ENCODE results near the gene ZMIZ1.

Gene ZMIZ1

DNA sequence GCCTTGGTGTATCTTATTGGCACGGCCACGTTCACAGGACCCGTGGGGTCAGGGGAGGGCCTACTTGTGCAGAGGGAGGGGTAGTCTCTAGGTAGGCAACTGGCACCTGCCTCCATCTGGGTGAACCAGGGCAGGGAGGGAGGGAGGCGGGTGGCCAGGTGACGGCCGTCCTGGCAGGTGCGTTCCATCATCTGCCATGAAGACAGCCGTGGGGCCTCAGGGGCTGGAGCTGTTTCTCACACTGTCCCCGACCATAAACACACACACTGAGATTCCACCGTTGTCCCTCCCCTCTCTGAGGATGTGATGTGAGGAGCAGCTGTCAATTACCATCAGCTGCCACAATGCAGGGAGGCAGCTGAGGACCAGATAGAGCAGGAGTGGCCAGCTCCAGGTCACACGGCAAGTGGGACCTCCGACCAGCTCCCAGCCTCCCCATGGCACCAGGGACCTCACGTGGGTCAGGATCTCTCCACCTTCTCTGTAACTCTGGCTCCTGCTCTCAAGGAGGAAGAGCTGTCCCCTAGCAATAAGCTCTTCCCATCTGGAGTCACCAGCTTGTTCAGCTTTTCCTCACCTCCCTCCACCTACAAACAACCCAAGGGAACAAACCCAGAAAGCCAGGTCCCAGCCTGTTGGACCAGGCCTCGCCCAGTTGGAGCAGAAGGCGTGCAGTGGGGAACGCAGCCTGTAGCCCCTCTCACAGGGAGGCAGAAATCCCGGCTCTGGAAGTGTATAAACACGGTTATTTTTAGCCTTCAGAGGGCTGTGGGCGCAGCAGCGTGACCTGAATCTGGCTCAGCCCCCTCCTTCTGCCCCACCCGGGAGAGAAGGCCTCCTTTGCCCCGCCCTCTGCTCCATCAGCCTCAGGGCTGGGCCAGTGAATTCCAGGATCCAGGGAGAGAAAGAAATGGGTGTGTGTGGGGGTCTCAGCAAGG is 33.1 kb downstream of the ZMIZ1 start:
- peak in 1 of 3 donors; percentile 54 for DNase-seq

GRCh38 chr10:79102498-79102874 is 33.7 kb downstream of the ZMIZ1 start:
- DNase-seq = no peak

DNA sequence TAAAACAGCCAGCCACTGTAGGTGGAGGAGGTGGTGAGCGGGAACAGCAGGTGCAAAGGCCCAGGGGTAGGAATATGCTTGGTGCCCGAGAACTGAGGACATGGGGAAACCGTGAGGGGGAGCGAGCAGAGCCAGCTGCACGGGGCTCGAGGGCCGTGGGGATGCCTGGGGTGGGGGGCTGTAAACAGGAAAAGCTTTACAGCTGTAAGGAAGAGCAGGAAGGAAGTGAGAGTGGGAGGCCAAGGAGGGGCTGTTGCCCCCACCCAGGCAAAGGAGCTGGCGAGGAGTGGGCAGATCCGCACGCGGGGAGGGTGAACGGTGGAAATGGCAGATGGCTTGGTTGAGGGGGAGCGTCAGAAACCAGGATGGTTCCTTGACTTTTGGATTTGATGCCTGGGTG is 34.4 kb downstream of the ZMIZ1 start:
- no peak for DNase-seq

GRCh38 chr10:79103585-79103984 is 34.8 kb downstream of the ZMIZ1 start:
- DNase-seq = peak; percentile 30 to 61 (median 35)

- DNase-seq = no peak
Measured at GRCh38 chr10:79105150-79105739, 36.5 kb downstream of the ZMIZ1 start.

- no peak for DNase-seq
Measured at GRCh38 chr10:79105818-79106217, 37.1 kb downstream of the ZMIZ1 start.

GRCh38 chr10:79106256-79107050 is 37.7 kb downstream of the ZMIZ1 start:
- DNase-seq = no peak

DNA sequence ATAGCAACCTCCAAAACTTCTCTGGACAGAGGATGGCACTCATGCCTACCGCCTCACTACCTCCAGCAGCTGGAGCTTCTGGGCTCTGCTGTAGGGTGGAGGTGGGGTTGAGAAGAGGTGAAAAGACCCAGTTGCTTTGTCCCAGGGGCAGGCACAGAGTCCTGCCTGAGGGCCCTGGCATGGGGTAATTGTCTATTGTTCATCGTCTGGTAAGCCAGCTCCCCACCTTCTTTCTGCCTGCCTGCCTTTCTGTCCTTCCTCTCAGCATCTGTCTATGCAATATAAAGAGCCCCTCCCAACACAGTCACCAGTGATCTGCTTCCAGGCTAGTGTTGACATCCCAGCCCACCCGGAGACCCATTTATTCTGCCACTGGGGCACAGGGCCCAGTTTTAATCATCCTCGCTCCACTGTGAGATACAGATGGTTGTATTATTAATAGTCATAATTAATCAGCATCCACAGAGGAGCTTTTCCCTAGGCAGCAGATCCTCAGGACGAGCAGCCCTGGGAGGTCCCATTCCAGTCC is 39.0 kb downstream of the ZMIZ1 start:
- no peak for DNase-seq

DNA sequence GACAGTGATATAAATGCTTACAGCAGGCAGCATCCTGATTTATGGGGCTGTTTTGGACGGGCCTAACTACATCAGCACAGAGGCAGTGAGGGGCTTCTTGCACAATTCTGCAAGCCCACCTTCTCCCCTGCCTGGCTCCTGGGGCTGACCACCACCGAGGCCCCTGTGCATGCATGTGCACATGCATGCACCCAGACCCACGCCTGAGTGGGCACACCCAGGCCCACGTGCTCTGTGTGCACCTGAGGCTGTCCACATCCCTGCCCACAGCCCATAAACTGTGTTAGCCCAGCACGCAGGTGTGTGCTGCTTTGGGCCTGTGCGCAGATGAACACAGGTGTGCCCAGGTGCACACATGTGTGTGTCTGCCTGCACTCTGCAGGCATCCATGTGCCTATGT is 40.0 kb downstream of the ZMIZ1 start:
- no peak for DNase-seq

DNA sequence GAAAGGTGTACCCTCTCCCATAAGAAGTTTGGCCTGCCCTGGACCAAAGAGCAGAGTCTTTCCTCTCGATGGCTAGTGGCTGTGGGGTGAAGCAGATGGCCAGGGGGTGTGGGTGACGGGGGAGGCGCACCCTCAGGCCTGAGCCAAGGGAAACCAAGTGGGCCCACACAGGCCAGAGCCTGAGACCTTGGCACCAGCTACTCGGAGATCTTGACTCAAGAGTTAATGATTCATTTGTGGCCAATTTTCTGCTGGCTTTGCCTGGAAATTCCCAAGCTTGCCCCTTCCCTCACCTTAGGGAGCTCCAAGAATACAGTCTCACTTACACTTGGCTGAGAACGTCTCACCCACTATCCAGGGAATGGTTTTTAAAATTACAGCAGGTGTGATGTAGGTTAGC is 42.7 kb downstream of the ZMIZ1 start:
- peak in 2 of 3 donors; percentile 34 to 56 for DNase-seq

DNA sequence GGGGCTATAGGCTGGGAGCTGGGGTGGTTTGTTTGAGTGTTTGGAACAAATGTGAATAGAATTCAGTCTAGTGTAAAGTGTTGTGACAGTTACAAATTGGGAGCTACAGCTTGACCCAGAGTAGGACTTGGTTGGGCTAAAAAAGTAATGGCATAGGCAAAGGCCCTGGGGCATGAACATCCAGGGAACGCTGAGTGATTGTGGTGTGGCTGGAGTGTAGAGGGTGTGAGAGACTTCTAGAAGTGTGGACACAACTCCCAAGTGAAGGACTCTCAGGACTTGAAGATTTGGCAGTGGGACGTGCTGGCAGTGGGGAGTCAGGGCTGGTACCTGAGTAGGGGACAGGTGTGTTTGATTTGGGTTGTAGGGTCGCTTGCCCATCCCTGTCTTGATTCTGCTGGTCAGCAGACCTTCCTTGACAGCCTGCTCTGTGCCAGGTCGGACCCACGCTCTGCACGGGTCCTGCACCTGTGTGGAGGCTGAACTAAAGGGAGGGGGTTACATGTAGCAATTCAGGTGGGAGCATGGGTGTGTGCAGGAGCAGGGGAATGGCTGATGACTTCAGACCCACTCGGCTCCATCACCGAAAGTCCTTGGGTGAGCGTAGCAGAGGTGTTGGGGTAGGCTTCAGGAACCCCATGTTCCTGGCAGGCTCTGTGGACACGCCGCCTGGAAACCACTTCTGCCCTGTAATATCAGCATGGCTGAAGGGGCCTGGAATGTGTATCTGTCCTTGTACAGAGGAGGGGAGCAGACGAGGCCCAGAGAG is 43.3 kb downstream of the ZMIZ1 start:
- no peak for DNase-seq

DNA sequence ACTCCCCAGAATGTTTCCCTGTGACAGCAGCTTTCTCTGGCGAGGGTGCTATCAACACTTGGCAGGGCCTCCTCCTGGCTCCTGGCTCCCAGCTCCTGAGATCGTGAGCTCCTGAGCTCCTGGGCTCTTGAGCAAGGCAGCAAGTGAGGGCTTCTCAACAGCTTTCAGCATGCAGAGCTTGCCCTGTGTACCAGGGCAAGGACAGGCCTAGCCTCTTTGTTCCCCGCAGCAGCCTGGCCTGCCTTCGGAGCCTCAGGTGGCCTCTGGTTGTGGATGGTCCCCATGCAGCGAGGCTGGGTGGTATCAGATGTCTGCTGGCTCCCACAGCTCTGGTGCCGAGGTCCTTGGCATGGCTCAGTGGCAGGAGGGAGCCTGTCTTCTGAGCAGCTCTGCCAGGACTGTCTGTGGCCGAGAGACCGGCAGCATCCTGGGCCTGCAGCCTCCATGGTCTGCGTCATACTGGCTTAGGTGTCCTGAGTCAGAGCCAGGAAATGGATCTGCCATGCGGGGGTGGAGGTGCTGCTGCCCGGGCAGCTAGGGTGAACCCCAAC is 44.2 kb downstream of the ZMIZ1 start:
- no peak for DNase-seq

DNA sequence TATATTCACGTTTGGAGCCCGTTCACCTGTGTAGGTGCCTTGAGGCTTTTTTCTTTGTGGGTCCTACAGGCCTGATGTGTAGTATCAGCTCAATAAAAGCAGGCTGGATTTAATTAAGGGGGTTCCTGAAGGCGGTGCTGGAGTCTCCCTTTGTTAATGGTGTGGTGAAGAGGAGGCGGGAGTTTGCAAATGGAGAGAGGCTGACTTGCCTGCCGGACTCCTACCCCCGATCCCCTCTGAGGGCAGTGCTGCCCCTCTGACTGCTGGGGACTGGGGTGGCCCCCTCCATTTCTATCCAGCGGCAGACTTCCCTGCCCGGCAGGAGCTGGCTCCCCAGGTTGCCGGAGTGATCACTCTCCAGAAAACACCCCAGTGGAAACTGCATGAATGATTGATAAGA is 45.1 kb downstream of the ZMIZ1 start:
- no peak for DNase-seq

DNA sequence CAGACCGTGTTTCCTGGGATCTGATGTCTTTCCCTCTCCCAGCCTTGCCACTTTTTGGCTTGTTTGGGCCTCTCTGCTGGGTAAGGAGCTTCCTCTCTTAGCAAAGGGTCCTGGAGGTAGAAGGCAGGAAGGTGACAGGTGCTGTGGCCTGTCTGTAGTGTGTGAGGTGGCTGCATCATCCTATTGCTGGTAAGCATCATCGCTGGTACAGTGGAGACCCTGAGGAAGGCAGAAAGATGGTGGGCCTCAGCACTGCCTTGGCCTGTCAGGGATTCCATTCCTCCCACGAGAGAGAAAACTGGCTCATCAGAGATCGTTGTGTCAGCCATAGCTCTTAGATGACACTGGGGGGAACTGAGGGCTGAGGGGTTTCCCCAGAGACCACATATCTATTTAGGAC is 46.5 kb downstream of the ZMIZ1 start:
- DNase-seq = peak in 2 of 3 donors; percentile 39 to 52

GRCh38 chr10:79116368-79116767 is 47.6 kb downstream of the ZMIZ1 start:
- no peak for DNase-seq

- peak; percentile 88 to 89 (median 89) for DNase-seq
Measured at GRCh38 chr10:79116801-79117723, 48.3 kb downstream of the ZMIZ1 start.

DNA sequence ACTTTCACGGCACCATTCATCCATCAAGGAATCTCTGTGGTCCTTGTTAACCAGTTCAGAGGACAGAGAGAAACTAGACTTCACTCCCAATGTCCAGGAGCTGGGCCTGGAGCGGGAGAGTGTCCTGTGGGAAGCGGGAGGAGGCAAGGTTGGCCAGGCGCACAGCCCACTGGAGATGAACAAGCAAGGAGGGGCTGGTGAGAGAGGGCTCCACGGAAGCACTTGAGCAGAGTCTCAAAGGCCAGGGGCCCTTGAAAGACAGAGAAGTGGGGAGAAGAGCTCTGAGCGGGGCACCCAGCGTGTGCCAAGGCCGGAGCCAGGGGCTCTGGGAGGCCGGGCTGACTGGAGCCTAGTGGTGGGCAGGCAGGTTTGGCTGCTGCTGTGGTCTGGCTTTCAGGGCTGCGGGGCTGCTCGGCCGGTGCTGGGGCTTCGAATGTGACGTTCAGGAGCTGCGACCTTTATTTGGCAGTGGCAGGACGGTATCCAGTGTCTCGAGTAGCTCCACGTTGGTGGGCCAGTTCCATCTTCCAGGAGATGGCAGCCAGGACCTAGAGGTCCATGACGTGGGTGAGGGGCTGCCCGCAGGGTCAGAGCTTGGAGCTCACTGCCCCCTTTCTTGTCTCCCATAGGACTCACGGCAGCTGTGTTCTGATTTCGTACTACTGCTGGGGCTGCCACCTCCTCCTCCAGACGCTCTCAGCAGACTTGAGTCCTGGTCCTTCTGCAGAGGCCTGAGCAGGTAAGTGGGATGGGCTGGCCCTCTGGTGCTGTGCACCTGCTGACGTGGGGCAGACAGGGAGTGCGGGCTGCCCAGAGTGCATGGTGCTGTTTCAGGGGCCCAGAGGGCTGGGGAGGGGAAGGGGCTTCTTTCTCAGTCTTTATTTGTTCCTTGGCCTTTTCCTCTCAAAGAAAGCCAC is 49.8 kb downstream of the ZMIZ1 start:
- no peak for DNase-seq

- no peak for DNase-seq
Measured at GRCh38 chr10:79119306-79119705, 50.5 kb downstream of the ZMIZ1 start.

DNA sequence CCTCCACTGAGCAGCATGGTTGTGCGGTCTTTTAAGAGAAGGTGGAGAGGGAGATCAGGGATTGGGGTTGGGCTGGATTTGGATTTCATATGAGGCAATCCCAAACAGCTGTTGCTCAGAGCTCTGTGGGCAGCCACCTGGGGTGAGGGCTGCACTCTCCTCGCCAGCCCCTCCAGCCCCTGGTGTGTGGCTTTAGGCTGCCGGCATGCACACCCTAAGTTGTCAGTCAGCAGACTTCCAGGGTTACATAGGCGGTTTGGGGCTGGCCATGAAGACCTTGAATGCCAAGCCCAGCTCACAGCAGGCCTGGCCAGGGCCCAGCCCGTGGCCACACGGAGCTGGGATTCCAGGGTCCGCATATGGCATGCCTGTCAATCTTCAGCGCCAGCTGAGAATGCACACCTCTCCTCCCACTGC is 54.8 kb downstream of the ZMIZ1 start:
- DNase-seq = no peak

DNA sequence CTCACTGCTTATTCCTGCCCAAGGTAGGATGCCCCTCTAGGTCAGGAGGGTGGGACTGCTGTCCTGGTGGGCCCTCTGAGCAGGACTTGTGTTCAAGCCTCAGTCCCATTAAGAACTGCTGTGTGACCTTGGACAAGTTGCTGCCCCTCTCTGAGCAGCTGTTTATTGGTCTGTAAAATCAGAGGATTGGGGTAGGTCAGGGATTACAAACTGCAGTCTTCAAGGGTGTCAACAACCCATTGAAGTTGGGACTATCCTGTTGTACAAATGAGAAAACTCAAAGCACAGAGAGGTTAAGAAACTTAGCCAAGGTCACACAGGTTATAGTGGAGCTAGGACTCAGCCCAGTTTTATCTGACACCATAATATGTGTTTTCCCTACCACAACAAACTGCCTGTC is 55.3 kb downstream of the ZMIZ1 start:
- DNase-seq = no peak

Measured in suppressor macrophage treated with lipopolysaccharide for 1 hour (primary cell).